GM23338 (cell line): Measurements from ENCODE around the gene TTLL6. TPM values are rescaled to one million over a fixed set of nuclear protein-coding genes. Genes with fewer than 3 reads are reported as not detected.

Experiments
- ATAC-seq: fragments of 200-7000 bp; cut with Tn5 transposase; 3 replicates; pipeline ENCODE4 v1.9.1; 2020
- DNase-seq: peaks from one replicate; pipeline ENCODE4 v3.0.0-alpha.2; 2015; ENCODE audit warnings: low spot score
- H2AFZ ChIP-seq: fragments of 200-600 bp; sonication (generic); 2 replicates; pipeline ENCODE4 v1.8.0; 2016; ENCODE audit warnings: antibody characterized with exemption, mild to moderate bottlenecking, moderate library complexity
- H3F3A ChIP-seq: fragments of 200-600 bp; sonication (generic); replicated peaks from 2 replicates; pipeline ENCODE4 v1.8.0; 2017; ENCODE audit warnings: antibody characterized with exemption, mixed run types, low read depth
- H3K27ac ChIP-seq: fragments of 200-600 bp; sonication (generic); 2 replicates; pipeline ENCODE4 v1.6.1; 2016; ENCODE audit warnings: low read depth
- H3K27me3 ChIP-seq: fragments of 200-600 bp; sonication (generic); 2 replicates; pipeline ENCODE4 v1.8.0; 2016; ENCODE audit warnings: mild to moderate bottlenecking, mixed run types, moderate library complexity; ENCODE audit not compliant: insufficient read depth
- H3K36me3 ChIP-seq: fragments of 200-600 bp; sonication (generic); 2 replicates; pipeline ENCODE4 v1.8.0; 2016; ENCODE audit warnings: mild to moderate bottlenecking; ENCODE audit not compliant: insufficient read depth
- H3K4me1 ChIP-seq: fragments of 200-600 bp; sonication (generic); 2 replicates; pipeline ENCODE4 v1.8.0; 2016; ENCODE audit warnings: mild to moderate bottlenecking, moderate library complexity; ENCODE audit not compliant: insufficient read depth
- H3K4me2 ChIP-seq: fragments of 200-600 bp; sonication (generic); 2 replicates; pipeline ENCODE4 v1.7.1; 2017; ENCODE audit warnings: mixed run types
- H3K4me3 ChIP-seq: fragments of 200-600 bp; sonication (generic); 2 replicates; pipeline ENCODE4 v1.6.1; 2016; ENCODE audit warnings: mixed run types
- H3K79me2 ChIP-seq: fragments of 200-600 bp; sonication (generic); replicated peaks from 2 replicates; pipeline ENCODE4 v1.8.0; 2017; ENCODE audit warnings: mild to moderate bottlenecking; ENCODE audit not compliant: insufficient read depth
- H3K9me2 ChIP-seq: fragments of 200-600 bp; sonication (generic); 2 replicates; pipeline ENCODE4 v1.8.0; 2017; ENCODE audit not compliant: insufficient read depth
- H4K20me1 ChIP-seq: fragments of 200-600 bp; sonication (generic); replicated peaks from 2 replicates; pipeline ENCODE4 v1.8.0; 2017; ENCODE audit warnings: mild to moderate bottlenecking; ENCODE audit not compliant: insufficient read depth
- H3K27ac Mint-ChIP-seq: 2 replicates; pipeline ENCODE4 v1.8.0; 2020; ENCODE audit warnings: inconsistent platforms, mild to moderate bottlenecking, moderate library complexity, mixed read lengths
- H3K27me3 Mint-ChIP-seq: 3 replicates; pipeline ENCODE4 v1.8.0; 2022; ENCODE audit warnings: low read depth, mild to moderate bottlenecking, moderate library complexity, mixed read lengths, inconsistent platforms; ENCODE audit not compliant: insufficient read depth, poor library complexity
- H3K36me3 Mint-ChIP-seq: 3 replicates; pipeline ENCODE4 v1.8.0; 2021; ENCODE audit warnings: low read depth, mild to moderate bottlenecking, inconsistent platforms, moderate library complexity, mixed read lengths
- H3K4me1 Mint-ChIP-seq: 3 replicates; pipeline ENCODE4 v1.8.0; 2020; ENCODE audit warnings: mild to moderate bottlenecking, inconsistent platforms, mixed read lengths
- H3K4me3 Mint-ChIP-seq: 3 replicates; pipeline ENCODE4 v1.8.0; 2021; ENCODE audit warnings: moderate library complexity, mild to moderate bottlenecking, inconsistent platforms, mixed read lengths
- H3K9me3 Mint-ChIP-seq: 3 replicates; pipeline ENCODE4 v1.8.0; 2020; ENCODE audit warnings: moderate library complexity, mild to moderate bottlenecking, inconsistent platforms, mixed read lengths
- CREB1 ChIP-seq: fragments of 250-450 bp; sonication (Bioruptor Pico); IDR thresholded peaks from 2 replicates; pipeline ENCODE4 v1.5.0; 2020; ENCODE audit warnings: low read depth, mild to moderate bottlenecking, moderate library complexity
- EZH2 ChIP-seq: fragments of 200-600 bp; sonication (generic); IDR thresholded peaks from one replicate; pipeline ENCODE4 v1.8.0; 2017; ENCODE audit warnings: antibody characterized with exemption, mild to moderate bottlenecking, low read depth; ENCODE audit not compliant: unreplicated experiment
- JUNB ChIP-seq: IDR thresholded peaks from one replicate; pipeline ENCODE4 v1.6.1; 2016; ENCODE audit warnings: antibody characterized with exemption; ENCODE audit not compliant: unreplicated experiment
- POLR2AphosphoS5 ChIP-seq: IDR thresholded peaks from 2 replicates; pipeline ENCODE4 v1.6.1; 2016; ENCODE audit warnings: antibody characterized with exemption, low read depth
- ZNF114 ChIP-seq: fragments of 250-450 bp; sonication (Bioruptor Pico); IDR thresholded peaks from 2 replicates; pipeline ENCODE4 v1.5.0; 2020; ENCODE audit warnings: mild to moderate bottlenecking, moderate library complexity
- ZNF331 ChIP-seq: fragments of 250-450 bp; sonication (Bioruptor Pico); IDR thresholded peaks from 2 replicates; pipeline ENCODE4 v1.5.0; 2020; ENCODE audit warnings: low read depth, mild to moderate bottlenecking, moderate library complexity
- polyA plus RNA-seq: library from polyadenylated mRNA; unstranded; fragments of >200 nt; fragmentation: Nextera tagmentation; extraction: Ambion mirVana; gene quantifications from 2 replicates; pipeline ENCODE4 v1.2.1, GENCODE V29; 2016
- total RNA-seq: library from RNA; depleted of rRNA; stranded (reverse); fragments of >200 nt; shearing (Covaris generic); gene quantifications from 2 replicates; pipeline ENCODE4 v1.2.3, GENCODE V29; 2014
- TF ChIP-seq, protein P1 (sequence below), 2 experiments: fragments of 200-600 bp in 1 of 2; sonication (generic) in 1 of 2; conservative IDR thresholded peaks; 2 replicates each; pipeline versions ENCODE4 v1.5.1 to v1.6.1; 2016 to 2017; ENCODE audit warnings: antibody characterized with exemption in 2 of 2, low read depth in 2 of 2, mild to moderate bottlenecking in 2 of 2, moderate library complexity in 1 of 2
- TF ChIP-seq, protein P2 (sequence below): IDR thresholded peaks from 2 replicates; pipeline ENCODE4 v1.6.1; 2016; ENCODE audit warnings: antibody characterized with exemption

The TTLL6 gene
- total and polyA plus RNA-seq, 2 experiments from 2014 or later, result 1.9 to 4.7 TPM

DNA sequence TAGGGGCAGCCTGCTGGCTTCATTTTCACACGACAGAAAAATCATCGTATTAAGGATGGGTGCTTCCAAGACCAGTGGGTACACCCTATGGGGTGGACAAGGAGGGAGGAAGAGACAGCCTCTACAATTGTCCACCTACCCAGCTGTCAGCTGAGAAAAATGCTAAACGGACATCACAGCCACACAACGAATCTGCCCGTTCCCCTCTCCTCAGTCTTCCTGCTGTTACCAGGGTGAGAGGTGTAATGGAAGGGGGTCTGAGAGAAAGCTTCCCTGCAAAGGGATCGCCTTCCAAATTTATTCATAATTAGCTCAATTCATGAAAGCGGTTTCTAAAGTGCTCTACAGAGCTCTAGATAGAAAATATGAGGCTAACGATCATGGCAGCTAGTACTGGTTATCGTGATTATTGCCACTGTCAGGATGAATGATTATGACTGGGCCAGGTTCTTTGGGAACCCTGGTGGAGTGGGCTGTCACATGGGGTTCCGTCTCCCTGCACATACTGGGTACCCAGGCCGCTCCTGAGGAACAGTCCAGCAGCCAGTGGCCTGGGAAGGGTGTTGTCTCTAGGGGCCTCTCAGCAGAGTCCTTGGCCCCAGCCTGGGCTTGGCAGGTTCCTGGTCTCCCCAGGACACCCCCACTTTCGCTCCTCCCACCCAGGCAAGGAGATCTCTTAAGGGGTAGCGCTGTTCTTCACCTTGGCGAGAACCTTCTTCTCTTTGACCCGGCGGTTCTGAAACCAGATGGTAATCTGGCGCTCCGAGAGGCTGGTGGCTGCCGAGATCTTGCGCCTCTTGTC, 90.7 kb downstream of the TTLL6 start:
- Histone ChIP-seq H3K9me2 (no peaks in the 10 kb centered on the region), H3K4me3 (no peak overlapping the region), H3K4me2 (no peak overlapping the region), H3K27me3 (peaks cover 100% of the 10 kb centered on the region), H3K27ac (no peak overlapping the region), H2AFZ (no peak overlapping the region), H3K36me3 (no peaks in the 10 kb centered on the region), H4K20me1 (peaks cover 52% of the 10 kb centered on the region), H3F3A (peaks cover 33% of the 10 kb centered on the region), H3K4me1 (peaks cover 24% of the 10 kb centered on the region; the same call in 1 of the 2 replicates), H3K79me2 (no peaks in the 10 kb centered on the region)
- Mint-ChIP-seq H3K9me3 (no peaks in the 10 kb centered on the region), H3K27ac (no peak overlapping the region), H3K4me3 (no peak overlapping the region), H3K4me1 (peaks cover 24% of the 10 kb centered on the region), H3K36me3 (peaks cover 3% of the 10 kb centered on the region; the same call in 1 of the 3 replicates), H3K27me3 (peaks cover 100% of the 10 kb centered on the region)
- TF ChIP-seq ZNF114 (CRISPR knock-in tag) (no peak), CREB1 (no peak), ZNF331 (CRISPR knock-in tag) (no peak), JUNB (no peak), POLR2AphosphoS5 (no peak), EZH2 (peak; percentile 20)
- TF ChIP-seq, protein P1, sequence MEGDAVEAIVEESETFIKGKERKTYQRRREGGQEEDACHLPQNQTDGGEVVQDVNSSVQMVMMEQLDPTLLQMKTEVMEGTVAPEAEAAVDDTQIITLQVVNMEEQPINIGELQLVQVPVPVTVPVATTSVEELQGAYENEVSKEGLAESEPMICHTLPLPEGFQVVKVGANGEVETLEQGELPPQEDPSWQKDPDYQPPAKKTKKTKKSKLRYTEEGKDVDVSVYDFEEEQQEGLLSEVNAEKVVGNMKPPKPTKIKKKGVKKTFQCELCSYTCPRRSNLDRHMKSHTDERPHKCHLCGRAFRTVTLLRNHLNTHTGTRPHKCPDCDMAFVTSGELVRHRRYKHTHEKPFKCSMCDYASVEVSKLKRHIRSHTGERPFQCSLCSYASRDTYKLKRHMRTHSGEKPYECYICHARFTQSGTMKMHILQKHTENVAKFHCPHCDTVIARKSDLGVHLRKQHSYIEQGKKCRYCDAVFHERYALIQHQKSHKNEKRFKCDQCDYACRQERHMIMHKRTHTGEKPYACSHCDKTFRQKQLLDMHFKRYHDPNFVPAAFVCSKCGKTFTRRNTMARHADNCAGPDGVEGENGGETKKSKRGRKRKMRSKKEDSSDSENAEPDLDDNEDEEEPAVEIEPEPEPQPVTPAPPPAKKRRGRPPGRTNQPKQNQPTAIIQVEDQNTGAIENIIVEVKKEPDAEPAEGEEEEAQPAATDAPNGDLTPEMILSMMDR (conservative IDR thresholded peaks at IDR 0.05; ENCODE audit: low read depth in 2 of 2), result no peak
- ATAC-seq (no peak), DNase-seq (no peak)

DNA sequence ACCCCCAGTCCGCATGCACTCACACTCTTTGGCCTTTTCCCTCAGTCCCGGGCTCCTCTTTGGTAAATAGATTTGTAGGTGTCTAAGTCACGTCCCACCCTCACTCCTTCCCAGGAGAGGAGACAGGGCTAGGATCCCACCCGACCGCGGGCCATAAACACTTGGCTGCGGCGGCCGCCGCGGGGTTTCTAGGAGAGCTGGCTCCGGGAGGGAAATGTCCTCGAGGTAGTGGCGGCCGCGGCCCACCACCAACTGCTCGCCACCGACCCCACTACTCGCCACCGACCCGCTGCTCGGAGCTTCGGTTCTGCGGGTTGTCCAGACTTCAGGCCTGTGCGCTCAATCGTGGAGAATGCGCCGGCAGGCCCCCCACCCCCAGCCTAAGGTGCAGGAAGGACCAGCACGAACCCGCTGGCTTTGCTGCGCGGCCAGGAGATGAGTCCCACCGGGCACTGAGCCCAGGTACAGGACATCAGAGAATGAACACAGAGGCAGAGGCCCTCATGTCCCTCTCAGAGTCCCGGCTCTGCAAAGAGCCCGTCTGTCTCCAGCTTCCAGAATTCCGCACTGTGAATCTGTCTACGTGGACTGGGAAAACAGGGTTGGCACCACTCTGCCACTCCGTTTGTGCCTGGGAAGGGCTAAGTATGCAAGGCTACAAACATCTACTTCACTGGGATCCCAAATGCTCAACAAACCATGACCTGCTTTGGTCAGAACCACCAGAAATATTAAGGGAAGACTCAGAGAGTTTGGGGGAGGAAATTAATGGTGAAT, 91.6 kb downstream of the TTLL6 start:
- no peak overlapping the region for H3K4me3 Mint-ChIP-seq
- DNase-seq, result no peak
- H3K27ac Mint-ChIP-seq, result no peak overlapping the region

More for the DNA sequence above, 91.6 kb downstream of the TTLL6 start:
- Mint-ChIP-seq H3K4me1 (peaks cover 28% of the 10 kb centered on the region), H3K9me3 (no peaks in the 10 kb centered on the region), H3K27me3 (peaks cover 100% of the 10 kb centered on the region), H3K36me3 (peaks cover 3% of the 10 kb centered on the region; the same call in 1 of the 3 replicates)
- no peak for ATAC-seq
- H3K4me2 ChIP-seq, result peak overlapping the region; percentile 49
- H3K36me3 ChIP-seq, result no peaks in the 10 kb centered on the region
- TF ChIP-seq ZNF331 (CRISPR knock-in tag), result no peak
- TF ChIP-seq, protein P1 (conservative IDR thresholded peaks at IDR 0.05; ENCODE audit: low read depth in 2 of 2), result no peak
- peak; percentile 85 for TF ChIP-seq EZH2
- TF ChIP-seq, protein P2, sequence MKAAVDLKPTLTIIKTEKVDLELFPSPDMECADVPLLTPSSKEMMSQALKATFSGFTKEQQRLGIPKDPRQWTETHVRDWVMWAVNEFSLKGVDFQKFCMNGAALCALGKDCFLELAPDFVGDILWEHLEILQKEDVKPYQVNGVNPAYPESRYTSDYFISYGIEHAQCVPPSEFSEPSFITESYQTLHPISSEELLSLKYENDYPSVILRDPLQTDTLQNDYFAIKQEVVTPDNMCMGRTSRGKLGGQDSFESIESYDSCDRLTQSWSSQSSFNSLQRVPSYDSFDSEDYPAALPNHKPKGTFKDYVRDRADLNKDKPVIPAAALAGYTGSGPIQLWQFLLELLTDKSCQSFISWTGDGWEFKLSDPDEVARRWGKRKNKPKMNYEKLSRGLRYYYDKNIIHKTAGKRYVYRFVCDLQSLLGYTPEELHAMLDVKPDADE, result no peak
- H3K4me3 ChIP-seq, result no peak overlapping the region
- peaks cover 31% of the 10 kb centered on the region for H3K4me1 ChIP-seq
- peaks cover 52% of the 10 kb centered on the region for H4K20me1 ChIP-seq
- peaks cover 100% of the 10 kb centered on the region for H3K27me3 ChIP-seq
- H3K9me2 ChIP-seq, result no peaks in the 10 kb centered on the region
- no peaks in the 10 kb centered on the region for H3K79me2 ChIP-seq
- H3K27ac ChIP-seq, result no peak overlapping the region
- no peak overlapping the region for H2AFZ ChIP-seq
- H3F3A ChIP-seq, result peaks cover 39% of the 10 kb centered on the region
